Neutrophil (primary cell): ENCODE measurements around the gene ACTR1A.
A peak's percentile ranks its signal among the peaks of the same experiment; 100 is the strongest.

Experiments used
- H3K27ac ChIP-seq: fragments of 200-600 bp; sonication (generic); 2 replicates; pipeline ENCODE4 v1.5.1; 2016; ENCODE audit warnings: mild to moderate bottlenecking, moderate library complexity
- H3K27me3 ChIP-seq: fragments of 200-600 bp; sonication (generic); 2 replicates; pipeline ENCODE4 v1.6.0; 2016; ENCODE audit warnings: mild to moderate bottlenecking
- H3K36me3 ChIP-seq: fragments of 200-600 bp; sonication (generic); 2 replicates; pipeline ENCODE4 v1.5.1; 2017
- H3K4me1 ChIP-seq, 2 experiments: fragments of 200-600 bp in 1 of 2; sonication (generic) in 1 of 2; 1 replicate in 1 of 2; 2 replicates in 1 of 2; pipeline versions ENCODE4 v1.5.1 to v1.6.1; 2013 to 2016; ENCODE audit warnings: low read depth in 1 of 2, low read length in 1 of 2, mild to moderate bottlenecking in 1 of 2, moderate library complexity in 1 of 2; ENCODE audit not compliant: control insufficient read depth in 1 of 2, insufficient read depth in 1 of 2
- H3K4me3 ChIP-seq, 2 experiments: fragments of 200-600 bp in 1 of 2; sonication (generic) in 1 of 2; 1 replicate in 1 of 2; 2 replicates in 1 of 2; pipeline ENCODE4 v1.5.1; 2013 to 2016; ENCODE audit warnings: low read depth in 1 of 2, low read length in 1 of 2, mild to moderate bottlenecking in 1 of 2, moderate library complexity in 1 of 2
- H3K9me3 ChIP-seq: fragments of 200-600 bp; sonication (generic); 2 replicates; pipeline ENCODE4 v1.5.1; 2016
- TF ChIP-seq, protein P1 (sequence below): fragments of 200-600 bp; sonication (generic); IDR thresholded peaks from 2 replicates; pipeline ENCODE4 v1.5.1; 2016; ENCODE audit warnings: antibody characterized with exemption

ACTR1A gene

DNA sequence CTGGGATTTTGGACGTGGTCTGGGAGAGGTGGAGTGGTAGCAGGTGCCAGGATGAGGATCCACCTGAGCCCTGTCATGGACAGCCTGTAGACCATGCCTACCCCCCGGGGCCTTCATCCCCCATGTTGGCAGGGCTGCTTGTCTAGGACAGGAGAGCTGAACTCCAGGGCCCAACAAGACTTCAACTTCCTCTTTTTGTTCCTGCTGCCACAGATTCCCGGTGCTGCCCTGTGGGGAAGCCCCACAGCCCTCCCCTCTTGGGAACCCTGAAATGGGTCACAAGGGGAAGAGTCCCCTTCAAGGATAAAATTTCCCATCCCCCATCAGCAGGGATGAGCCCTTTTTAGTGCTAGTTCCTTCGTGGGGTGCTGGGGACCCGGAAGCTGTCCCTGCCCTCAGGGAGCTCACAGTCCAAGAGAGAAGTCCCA is 68.9 kb downstream of the ACTR1A start:
- Histone ChIP-seq H3K4me3 (peak overlapping the region; percentile 25 to 97), H3K27me3 (no peaks in the 10 kb centered on the region), H3K36me3 (no peaks in the 10 kb centered on the region), H3K4me1 (peaks cover 38 to 39% of the 10 kb centered on the region in 2 experiments), H3K27ac (peak overlapping the region; percentile 53), H3K9me3 (no peaks in the 10 kb centered on the region)
- TF ChIP-seq, protein P1, sequence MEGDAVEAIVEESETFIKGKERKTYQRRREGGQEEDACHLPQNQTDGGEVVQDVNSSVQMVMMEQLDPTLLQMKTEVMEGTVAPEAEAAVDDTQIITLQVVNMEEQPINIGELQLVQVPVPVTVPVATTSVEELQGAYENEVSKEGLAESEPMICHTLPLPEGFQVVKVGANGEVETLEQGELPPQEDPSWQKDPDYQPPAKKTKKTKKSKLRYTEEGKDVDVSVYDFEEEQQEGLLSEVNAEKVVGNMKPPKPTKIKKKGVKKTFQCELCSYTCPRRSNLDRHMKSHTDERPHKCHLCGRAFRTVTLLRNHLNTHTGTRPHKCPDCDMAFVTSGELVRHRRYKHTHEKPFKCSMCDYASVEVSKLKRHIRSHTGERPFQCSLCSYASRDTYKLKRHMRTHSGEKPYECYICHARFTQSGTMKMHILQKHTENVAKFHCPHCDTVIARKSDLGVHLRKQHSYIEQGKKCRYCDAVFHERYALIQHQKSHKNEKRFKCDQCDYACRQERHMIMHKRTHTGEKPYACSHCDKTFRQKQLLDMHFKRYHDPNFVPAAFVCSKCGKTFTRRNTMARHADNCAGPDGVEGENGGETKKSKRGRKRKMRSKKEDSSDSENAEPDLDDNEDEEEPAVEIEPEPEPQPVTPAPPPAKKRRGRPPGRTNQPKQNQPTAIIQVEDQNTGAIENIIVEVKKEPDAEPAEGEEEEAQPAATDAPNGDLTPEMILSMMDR: no peak

DNA sequence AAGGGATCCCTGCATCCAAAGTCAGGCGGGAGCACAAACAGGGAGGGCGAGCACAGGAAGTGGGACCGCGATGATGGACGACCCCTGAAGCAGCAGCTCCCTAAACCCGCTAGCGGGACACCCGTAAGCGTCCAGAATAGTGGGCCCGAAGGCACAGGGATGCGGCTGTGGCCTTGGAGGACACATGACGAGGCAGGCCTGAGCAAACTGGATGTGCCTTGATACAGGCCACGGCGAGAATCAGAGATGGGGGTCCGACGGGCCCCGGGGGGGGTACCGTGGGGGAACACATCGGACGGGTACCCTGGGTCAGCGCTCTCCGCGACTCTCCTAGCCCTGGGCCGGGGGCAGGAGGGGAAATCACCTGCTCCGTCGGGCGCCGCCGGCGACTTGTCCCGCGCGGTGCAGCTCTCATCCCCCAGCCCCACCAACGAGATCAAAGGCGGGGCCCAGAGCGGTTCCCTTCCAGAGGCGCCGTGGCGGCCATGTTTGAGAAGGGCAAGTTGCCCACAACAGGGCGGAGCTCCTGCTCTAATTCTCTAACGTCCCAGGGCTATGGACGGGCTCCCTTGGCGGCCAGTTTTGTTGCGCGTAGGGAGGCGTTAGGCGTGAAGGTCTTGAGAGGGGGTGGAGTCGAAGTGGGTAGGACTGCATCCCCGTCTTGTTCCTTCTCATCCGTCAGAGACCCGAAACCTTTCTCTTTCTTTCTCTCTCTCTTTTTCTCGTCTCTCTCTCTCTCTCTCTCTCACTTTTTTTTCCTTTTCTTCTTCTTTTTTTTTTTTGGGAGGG is 70.2 kb downstream of the ACTR1A start, which contains the start of gene CUEDC2:
Gene CUEDC2 (minus strand): TSS at position 413 of the 789 bp plus-strand sequence. CDS start 7,386 bp downstream, outside the sequence.
- TF ChIP-seq, protein P1: no peak
- Histone ChIP-seq H3K27me3 (no peaks in the 10 kb centered on the region), H3K4me1 (peaks cover 38 to 39% of the 10 kb centered on the region in 2 experiments), H3K4me3 (peak within 1 kb of the TSS; percentile 78 to 97), H3K36me3 (no peaks in the 10 kb centered on the region), H3K27ac (peak within 1 kb of the TSS; percentile 53), H3K9me3 (no peaks in the 10 kb centered on the region)

DNA sequence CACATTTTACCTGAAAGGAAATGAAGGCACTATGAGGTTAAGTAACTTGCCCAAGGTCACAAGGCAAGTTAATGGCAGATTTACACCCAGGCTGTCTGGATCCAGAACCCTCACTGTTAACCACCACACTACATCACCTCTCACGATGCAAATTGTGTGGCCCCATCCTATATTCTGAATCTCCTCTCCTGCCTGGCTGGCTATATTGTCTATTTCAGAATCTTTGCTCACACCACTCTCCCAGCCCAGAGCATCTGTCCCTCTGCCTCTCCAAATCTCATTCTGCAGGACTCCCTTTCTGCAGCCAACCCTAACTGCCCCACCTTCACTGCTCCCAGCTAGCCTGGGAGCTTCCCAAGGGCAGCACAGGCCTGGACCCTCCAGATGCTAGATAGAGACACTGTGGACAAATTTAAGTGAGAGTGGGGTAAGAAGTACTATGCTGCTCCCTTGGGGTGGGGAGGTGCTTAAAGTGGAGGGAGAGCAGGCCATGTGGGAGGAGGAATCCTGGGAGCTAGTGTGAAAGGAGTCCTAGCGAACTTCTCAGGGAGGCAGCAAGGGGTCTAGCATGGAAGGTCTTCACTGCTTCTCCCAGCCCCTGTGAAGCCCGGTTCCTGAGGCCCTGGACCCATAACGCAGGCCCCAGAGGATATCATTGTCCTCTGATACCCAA is 70.9 kb downstream of the ACTR1A start:
- H3K4me1 ChIP-seq: peaks cover 38 to 39% of the 10 kb centered on the region in 2 experiments
- H3K27me3 ChIP-seq: no peaks in the 10 kb centered on the region
- H3K4me3 ChIP-seq: peak overlapping the region; percentile 78 to 97
- TF ChIP-seq, protein P1: no peak
- H3K27ac ChIP-seq: peak overlapping the region; percentile 43
- no peaks in the 10 kb centered on the region for H3K36me3 ChIP-seq
- no peaks in the 10 kb centered on the region for H3K9me3 ChIP-seq

DNA sequence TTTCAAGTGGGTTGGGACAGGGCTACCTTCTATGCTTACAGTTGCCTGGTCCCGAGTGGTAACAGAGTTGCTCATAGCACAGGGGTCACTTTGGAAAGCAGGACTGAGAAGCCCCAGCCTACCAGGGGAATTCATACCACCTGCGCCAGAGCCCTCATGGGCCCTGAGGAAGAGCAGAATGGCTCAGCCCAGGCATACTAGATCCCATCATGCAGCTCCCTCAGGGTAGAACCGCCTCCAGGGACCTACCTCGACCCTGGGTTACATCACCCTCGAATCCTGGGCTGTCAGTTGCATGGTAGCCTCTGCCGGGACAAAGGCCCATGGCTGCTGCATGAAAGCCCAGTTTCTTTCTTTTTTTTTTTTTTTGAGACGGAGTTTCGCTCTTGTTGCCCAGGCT is 73.0 kb downstream of the ACTR1A start:
- Histone ChIP-seq H3K36me3 (peaks cover 6% of the 10 kb centered on the region), H3K4me1 (peaks cover 27 to 28% of the 10 kb centered on the region in 2 experiments), H3K27me3 (no peaks in the 10 kb centered on the region), H3K4me3 (no peak overlapping the region), H3K9me3 (no peaks in the 10 kb centered on the region), H3K27ac (no peak overlapping the region)
- TF ChIP-seq, protein P1: no peak
